ENCODE data around the gene JMJD8.

DNA sequence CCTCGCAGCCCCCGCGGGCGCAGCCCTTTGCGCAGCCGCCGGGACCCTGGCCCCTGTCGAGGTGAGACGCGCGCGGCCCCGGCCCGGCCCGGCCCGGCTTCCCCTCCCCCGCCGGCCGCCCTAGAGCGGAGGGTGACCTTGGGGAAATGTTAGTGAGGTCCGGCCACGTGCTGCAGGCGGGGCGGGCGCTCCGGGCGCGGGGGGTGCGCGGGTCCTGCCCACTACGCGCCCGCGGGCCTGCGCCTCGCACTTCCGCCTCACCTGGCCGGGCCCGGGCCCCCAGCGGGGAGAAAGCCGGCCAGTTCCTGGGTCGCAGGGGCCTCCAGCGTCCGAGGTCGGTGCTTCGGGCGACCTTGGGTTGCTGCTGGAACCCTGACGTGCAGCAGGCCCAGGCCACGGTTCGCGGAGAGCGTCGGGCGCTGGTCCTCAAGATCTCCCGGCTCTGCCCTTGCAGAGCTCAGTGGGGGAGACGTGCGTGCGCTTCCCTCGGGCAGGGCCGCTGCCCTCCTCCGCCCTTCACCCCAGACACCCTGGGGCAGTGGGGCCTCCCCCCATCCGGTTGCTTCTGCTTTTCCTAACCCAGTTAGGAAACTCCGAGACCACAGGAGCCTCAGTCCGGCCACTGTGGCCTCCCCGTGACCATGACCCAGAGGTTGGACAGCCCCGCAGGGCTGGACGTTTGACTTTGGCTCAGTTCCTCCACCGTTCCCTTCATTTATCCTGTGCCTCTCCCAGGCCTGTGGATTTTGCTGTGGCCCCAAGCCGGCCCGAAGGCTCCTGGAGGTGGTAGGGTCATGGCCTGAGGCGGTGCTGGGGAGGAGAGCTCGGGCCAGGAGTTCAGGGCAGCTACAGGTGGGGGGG is 41.7 kb downstream of the JMJD8 start:
- TF ChIP-seq, protein P1, sequence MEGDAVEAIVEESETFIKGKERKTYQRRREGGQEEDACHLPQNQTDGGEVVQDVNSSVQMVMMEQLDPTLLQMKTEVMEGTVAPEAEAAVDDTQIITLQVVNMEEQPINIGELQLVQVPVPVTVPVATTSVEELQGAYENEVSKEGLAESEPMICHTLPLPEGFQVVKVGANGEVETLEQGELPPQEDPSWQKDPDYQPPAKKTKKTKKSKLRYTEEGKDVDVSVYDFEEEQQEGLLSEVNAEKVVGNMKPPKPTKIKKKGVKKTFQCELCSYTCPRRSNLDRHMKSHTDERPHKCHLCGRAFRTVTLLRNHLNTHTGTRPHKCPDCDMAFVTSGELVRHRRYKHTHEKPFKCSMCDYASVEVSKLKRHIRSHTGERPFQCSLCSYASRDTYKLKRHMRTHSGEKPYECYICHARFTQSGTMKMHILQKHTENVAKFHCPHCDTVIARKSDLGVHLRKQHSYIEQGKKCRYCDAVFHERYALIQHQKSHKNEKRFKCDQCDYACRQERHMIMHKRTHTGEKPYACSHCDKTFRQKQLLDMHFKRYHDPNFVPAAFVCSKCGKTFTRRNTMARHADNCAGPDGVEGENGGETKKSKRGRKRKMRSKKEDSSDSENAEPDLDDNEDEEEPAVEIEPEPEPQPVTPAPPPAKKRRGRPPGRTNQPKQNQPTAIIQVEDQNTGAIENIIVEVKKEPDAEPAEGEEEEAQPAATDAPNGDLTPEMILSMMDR (IDR thresholded peaks at IDR 0.05), result no peak
- no peak for TF ChIP-seq EP300 (IDR thresholded peaks at IDR 0.05)
